SK-N-SH (cell line): ENCODE measurements around the gene NCBP2L. TPM values are rescaled to one million over a fixed set of nuclear protein-coding genes. Genes with fewer than 3 reads are reported as not detected.
"Not testable (repeated sequence)": the region's sequence is repeated elsewhere in the genome, so short reads cannot be mapped to it uniquely, and the experiment has no call there.

Experiments used
- CTCF ChIA-PET: fragments of 300-600, 350-600 bp; formaldehyde crosslinking; extraction: SDS; loops from one replicate; lab custom pipeline; 2021; lab: Yijun Ruan, JAX
- POLR2A ChIA-PET: fragments of 350-600 bp; sonication (Branson Sonifier 250); formaldehyde crosslinking; extraction: SDS; loops from one replicate; lab custom pipeline; 2020; ENCODE audit warnings: antibody characterized with exemption, inconsistent platforms; lab: Yijun Ruan, JAX
- DNase-seq: peaks from one replicate; pipeline ENCODE4 v3.0.0; 2012
- H2AFZ ChIP-seq: fragments of 200-600 bp; sonication (generic); 2 replicates; pipeline ENCODE4 v1.8.1; 2016; ENCODE audit warnings: antibody characterized with exemption, mild to moderate bottlenecking, low read depth
- H3F3A ChIP-seq: fragments of 200-600 bp; sonication (generic); replicated peaks from 2 replicates; pipeline ENCODE3; 2016; ENCODE audit warnings: antibody characterized with exemption, mild to moderate bottlenecking; ENCODE audit not compliant: insufficient read depth
- H3K27ac ChIP-seq, 2 experiments: fragments of 200-500 bp in 1 of 2; fragments of 200-600 bp in 1 of 2; sonication (Bioruptor generic) in 1 of 2; sonication (generic), shearing (Covaris generic) in 1 of 2; 2 replicates each; pipeline versions ENCODE4 v1.5.1 to v1.6.1; 2014 to 2016; ENCODE audit warnings: low read depth in 2 of 2, inconsistent platforms in 1 of 2, low read length in 1 of 2, mild to moderate bottlenecking in 1 of 2, mixed read lengths in 1 of 2
- H3K27me3 ChIP-seq: fragments of 200-600 bp; sonication (generic), shearing (Covaris generic); 2 replicates; pipeline ENCODE4 v1.6.1; 2016; ENCODE audit warnings: mixed run types; ENCODE audit not compliant: insufficient read depth
- H3K36me3 ChIP-seq, 2 experiments: fragments of 200-500 bp in 1 of 2; fragments of 200-600 bp in 1 of 2; sonication (Bioruptor generic) in 1 of 2; sonication (generic) in 1 of 2; replicated peaks in 1 of 2; 2 replicates each; pipeline versions ENCODE3 to v1.5.1; 2014 to 2016; ENCODE audit warnings: low read length in 1 of 2, mild to moderate bottlenecking in 1 of 2; ENCODE audit not compliant: insufficient read depth in 2 of 2, control insufficient read depth in 1 of 2
- H3K4me1 ChIP-seq, 2 experiments: fragments of 200-500 bp in 1 of 2; fragments of 200-600 bp in 1 of 2; sonication (Bioruptor generic) in 1 of 2; sonication (generic), shearing (Covaris generic) in 1 of 2; 2 replicates each; pipeline versions ENCODE4 v1.5.1 to v1.6.1; 2014 to 2016; ENCODE audit warnings: low read depth in 1 of 2, low read length in 1 of 2, mixed run types in 1 of 2; ENCODE audit not compliant: insufficient read depth in 2 of 2, control insufficient read depth in 1 of 2
- H3K4me2 ChIP-seq: fragments of 200-600 bp; sonication (generic), shearing (Covaris generic); 2 replicates; pipeline ENCODE4 v1.6.1; 2017; ENCODE audit warnings: mixed run types
- H3K4me3 ChIP-seq, 2 experiments: fragments of 200-500 bp in 1 of 2; fragments of 200-600 bp in 1 of 2; sonication (Bioruptor generic) in 1 of 2; sonication (generic), shearing (Covaris generic) in 1 of 2; 2 replicates each; pipeline versions ENCODE4 v1.5.1 to v1.8.1; 2014 to 2016; ENCODE audit warnings: low read depth in 2 of 2, inconsistent platforms in 1 of 2, low read length in 1 of 2, mild to moderate bottlenecking in 1 of 2, mixed read lengths in 1 of 2, moderate library complexity in 1 of 2
- H3K79me2 ChIP-seq: fragments of 200-600 bp; sonication (generic); 2 replicates; pipeline ENCODE4 v1.8.1; 2017; ENCODE audit warnings: mild to moderate bottlenecking; ENCODE audit not compliant: insufficient read depth
- H3K9ac ChIP-seq: fragments of 200-600 bp; sonication (generic); 2 replicates; pipeline ENCODE4 v1.6.1; 2017; ENCODE audit warnings: mixed run types
- H3K9me2 ChIP-seq: fragments of 200-600 bp; sonication (generic); 2 replicates; pipeline ENCODE4 v1.6.1; 2017; ENCODE audit warnings: mixed run types
- H3K9me3 ChIP-seq: fragments of 200-600 bp; sonication (generic); 2 replicates; pipeline ENCODE4 v1.6.1; 2017; ENCODE audit warnings: mixed run types, mild to moderate bottlenecking, moderate library complexity
- H4K20me1 ChIP-seq: fragments of 200-600 bp; sonication (generic); 2 replicates; pipeline ENCODE4 v1.6.1; 2017; ENCODE audit warnings: mild to moderate bottlenecking, mixed run types; ENCODE audit not compliant: insufficient read depth
- FOSL2 ChIP-seq: IDR thresholded peaks from 2 replicates; pipeline ENCODE4 v1.4.0; 2012; ENCODE audit warnings: low read depth, mild to moderate bottlenecking, moderate library complexity, borderline replicate concordance
- GABPA ChIP-seq: IDR thresholded peaks from 2 replicates; pipeline ENCODE4 v1.4.0; 2012; ENCODE audit warnings: low read depth, mild to moderate bottlenecking
- GATA2 ChIP-seq: sonication (generic); formaldehyde crosslinking; IDR thresholded peaks from 2 replicates; pipeline ENCODE4 v1.5.0; 2020; ENCODE audit warnings: mild to moderate bottlenecking, missing genetic modification reagents
- NRF1 ChIP-seq: IDR thresholded peaks from 2 replicates; pipeline ENCODE4 v1.6.1; 2012; ENCODE audit warnings: low read depth, mild to moderate bottlenecking, low read length
- RCOR1 ChIP-seq: fragments of 150-350 bp; IDR thresholded peaks from 2 replicates; pipeline ENCODE4 v1.6.1; 2017; ENCODE audit warnings: antibody characterized with exemption, low read length
- RXRA ChIP-seq: IDR thresholded peaks from 2 replicates; pipeline ENCODE4 v1.4.0; 2012; ENCODE audit warnings: low read depth, mild to moderate bottlenecking, borderline replicate concordance
- TCF12 ChIP-seq: IDR thresholded peaks from 2 replicates; pipeline ENCODE4 v1.4.0; 2012
- USF2 ChIP-seq: fragments of 150-350 bp; IDR thresholded peaks from 2 replicates; pipeline ENCODE4 v1.6.1; 2017; ENCODE audit warnings: antibody characterized with exemption, low read length, low read depth, borderline replicate concordance
- YY1 ChIP-seq: IDR thresholded peaks from 2 replicates; pipeline ENCODE4 v1.4.0; 2012; ENCODE audit warnings: low read depth, mild to moderate bottlenecking
- ZBTB33 ChIP-seq: IDR thresholded peaks from 2 replicates; pipeline ENCODE4 v1.4.0; 2012; ENCODE audit warnings: low read depth, borderline replicate concordance
- WGBS: methylation state at CpG from one replicate; pipeline ENCODE4 v1.1.6; 2017; ENCODE audit warnings: low lambda C conversion rate; 5-methylcytosine and 5-hydroxymethylcytosine counted together
- polyA plus RNA-seq, 3 experiments: library from polyadenylated mRNA; depleted of rRNA; stranded (reverse); fragments of >200 nt; gene quantifications; 2 replicates each; pipeline ENCODE4 v1.2.3, GENCODE V29; 2012

NCBP2L gene
- polyA plus RNA-seq, 1 of the 3 experiments (the other 2 are of a cell fraction): not detected

- POLR2A ChIA-PET: no interaction called here
- TF ChIP-seq YY1: no peak
- no peak for TF ChIP-seq NRF1
- TF ChIP-seq FOSL2: no peak
- TF ChIP-seq GATA2 (CRISPR knock-in tag): no peak
- no peak for TF ChIP-seq RCOR1
- TF ChIP-seq GABPA: no peak
- no peak for TF ChIP-seq ZBTB33
- TF ChIP-seq USF2: no peak
- TF ChIP-seq RXRA: no peak
- no peak for TF ChIP-seq TCF12
- TF ChIP-seq, all 33 proteins: peak for 0
- 41% methylated on average over 3 of the region's 3 CpGs for whole genome bisulfite sequencing
- Histone ChIP-seq H2AFZ (no peak overlapping the region), H3K4me3 (no peak overlapping the region), H4K20me1 (no peaks in the 10 kb centered on the region), H3K27me3 (peaks cover 12% of the 10 kb centered on the region; the same call in 1 of the 2 replicates), H3K9me2 (no peaks in the 10 kb centered on the region), H3K79me2 (no peaks in the 10 kb centered on the region), H3K4me2 (no peak overlapping the region), H3F3A (no peaks in the 10 kb centered on the region), H3K4me1 (no peaks in the 10 kb centered on the region), H3K36me3 (no peaks in the 10 kb centered on the region), H3K27ac (no peak overlapping the region), H3K9me3 (no peaks in the 10 kb centered on the region), H3K9ac (no peak overlapping the region)
- no peak for DNase-seq
- CTCF ChIA-PET: no interaction called here
Measured at GRCh38 chrX:107805179-107805578, 27.6 kb downstream of the NCBP2L start.

GRCh38 chrX:107810053-107810452 is 32.5 kb downstream of the NCBP2L start:
- POLR2A ChIA-PET, H3K4me2 ChIP-seq, H4K20me1 ChIP-seq, H3K9me3 ChIP-seq, H2AFZ ChIP-seq, H3K4me3 ChIP-seq, H3K36me3 ChIP-seq, H3K9ac ChIP-seq, H3K9me2 ChIP-seq, H3K79me2 ChIP-seq, DNase-seq, CTCF ChIA-PET, H3K27ac ChIP-seq, H3F3A ChIP-seq, H3K4me1 ChIP-seq: not testable (repeated sequence)
- H3K27me3 ChIP-seq: peaks cover 25% of the 10 kb centered on the region; the same call in 1 of the 2 replicates
- WGBS: 18% methylated on average over 10 of the region's 10 CpGs
